SU-DHL-6 (cell line): ENCODE measurements around the gene TSKU.

Experiments
- H2AFZ ChIP-seq: fragments of 200-600 bp; sonication (generic); 2 replicates; pipeline ENCODE4 v1.6.1; 2014; ENCODE audit warnings: low read depth, mild to moderate bottlenecking, moderate library complexity, mixed read lengths, antibody characterized with exemption, low read length; ENCODE audit not compliant: severe bottlenecking
- H3F3A ChIP-seq: fragments of 200-600 bp; shearing (Covaris generic); 2 replicates; pipeline ENCODE4 v1.6.0; 2016; ENCODE audit warnings: antibody characterized with exemption, mild to moderate bottlenecking; ENCODE audit not compliant: insufficient read depth
- H3K27ac ChIP-seq: fragments of 200-600 bp; sonication (generic); 2 replicates; pipeline ENCODE4 v1.5.1; 2016; ENCODE audit warnings: low read depth, mild to moderate bottlenecking, low read length, moderate library complexity, mixed read lengths
- H3K27me3 ChIP-seq: fragments of 200-600 bp; sonication (generic), shearing (Covaris generic); 2 replicates; pipeline ENCODE4 v1.6.0; 2014; ENCODE audit warnings: mild to moderate bottlenecking, low read length
- H3K36me3 ChIP-seq: fragments of 200-600 bp; sonication (generic); 2 replicates; pipeline ENCODE4 v1.6.1; 2014; ENCODE audit warnings: mild to moderate bottlenecking, low read length, mixed read lengths
- H3K4me2 ChIP-seq: fragments of 300-600, 200-600 bp; shearing (Covaris generic), sonication (generic); 2 replicates; pipeline ENCODE4 v1.6.0; 2014; ENCODE audit warnings: low read length, low read depth, mild to moderate bottlenecking; ENCODE audit not compliant: poor library complexity, severe bottlenecking
- H3K4me3 ChIP-seq: fragments of 200-600 bp; sonication (generic); 2 replicates; pipeline ENCODE4 v1.5.1; 2014; ENCODE audit warnings: antibody characterized with exemption, low read length, mild to moderate bottlenecking, mixed read lengths; ENCODE audit not compliant: insufficient read depth, poor library complexity, severe bottlenecking
- H3K79me2 ChIP-seq: fragments of 200-600 bp; sonication (generic); 2 replicates; pipeline ENCODE4 v1.6.1; 2014; ENCODE audit warnings: mild to moderate bottlenecking, low read length, moderate library complexity; ENCODE audit not compliant: insufficient read depth
- H3K9ac ChIP-seq: fragments of 200-600 bp; sonication (generic); 2 replicates; pipeline ENCODE4 v1.7.0; 2014; ENCODE audit warnings: mild to moderate bottlenecking, low read length
- H3K9me2 ChIP-seq: fragments of 200-600 bp; sonication (generic); replicated peaks from 2 replicates; pipeline ENCODE4 v1.6.1; 2014; ENCODE audit warnings: low read length; ENCODE audit not compliant: insufficient read depth
- H3K9me3 ChIP-seq: fragments of 200-600 bp; sonication (generic); 2 replicates; pipeline ENCODE4 v1.6.1; 2014; ENCODE audit warnings: low read length, mixed read lengths; ENCODE audit not compliant: insufficient read depth
- H4K20me1 ChIP-seq: fragments of 200-600 bp; sonication (generic); 2 replicates; pipeline ENCODE4 v1.6.1; 2014; ENCODE audit warnings: low read depth, mild to moderate bottlenecking, antibody characterized with exemption, low read length, moderate library complexity, mixed read lengths
- CTCF ChIP-seq: fragments of 200-600 bp; sonication (generic); IDR thresholded peaks from one replicate; pipeline ENCODE4 v1.5.1; 2017; ENCODE audit warnings: antibody characterized with exemption, mild to moderate bottlenecking, low read length, moderate library complexity; ENCODE audit not compliant: insufficient read depth, poor library complexity, severe bottlenecking
- EZH2phosphoT487 ChIP-seq: fragments of 200-600 bp; sonication (generic), shearing (Covaris generic); conservative IDR thresholded peaks from 2 replicates; pipeline ENCODE4 v1.6.1; 2018; ENCODE audit warnings: mild to moderate bottlenecking, antibody characterized with exemption, low read length, moderate library complexity, mixed read lengths

TSKU gene

GRCh38 chr11:76735841-76736240 lies 47.3 kb upstream of the TSKU start:
- H3K27ac ChIP-seq: no peak overlapping the region
- no peak overlapping the region for H3K4me2 ChIP-seq
- H2AFZ ChIP-seq: no peak overlapping the region
- no peak overlapping the region for H3K9ac ChIP-seq
- peaks cover 3% of the 10 kb centered on the region; the same call in 1 of the 2 replicates for H3K27me3 ChIP-seq
- H3F3A ChIP-seq: no peaks in the 10 kb centered on the region
- H3K79me2 ChIP-seq: no peaks in the 10 kb centered on the region
- no peaks in the 10 kb centered on the region for H4K20me1 ChIP-seq
- no peak overlapping the region for H3K4me3 ChIP-seq
- TF ChIP-seq CTCF (no peak), EZH2phosphoT487 (no peak)
- H3K9me3 ChIP-seq: no peaks in the 10 kb centered on the region
- no peaks in the 10 kb centered on the region for H3K9me2 ChIP-seq
- no peaks in the 10 kb centered on the region for H3K36me3 ChIP-seq

- Histone ChIP-seq H3K27me3 (peaks cover 3% of the 10 kb centered on the region; the same call in 1 of the 2 replicates), H3K9ac (no peak overlapping the region), H3K4me2 (no peak overlapping the region), H3F3A (no peaks in the 10 kb centered on the region), H3K36me3 (no peaks in the 10 kb centered on the region), H3K27ac (no peak overlapping the region), H3K9me3 (no peaks in the 10 kb centered on the region), H3K9me2 (no peaks in the 10 kb centered on the region), H2AFZ (no peak overlapping the region), H3K79me2 (no peaks in the 10 kb centered on the region), H4K20me1 (no peaks in the 10 kb centered on the region), H3K4me3 (no peak overlapping the region)
- TF ChIP-seq EZH2phosphoT487: no peak
- TF ChIP-seq CTCF: no peak
Measured at GRCh38 chr11:76736266-76736665, 46.9 kb upstream of the TSKU start.

- no peaks in the 10 kb centered on the region for H3K36me3 ChIP-seq
- H3K4me2 ChIP-seq: no peak overlapping the region
- no peaks in the 10 kb centered on the region for H4K20me1 ChIP-seq
- no peaks in the 10 kb centered on the region for H3F3A ChIP-seq
- no peak overlapping the region for H3K9ac ChIP-seq
- no peak overlapping the region for H2AFZ ChIP-seq
- no peaks in the 10 kb centered on the region for H3K9me2 ChIP-seq
- H3K79me2 ChIP-seq: no peaks in the 10 kb centered on the region
- no peaks in the 10 kb centered on the region for H3K9me3 ChIP-seq
- TF ChIP-seq EZH2phosphoT487 (no peak), CTCF (no peak)
- H3K27me3 ChIP-seq: peaks cover 3% of the 10 kb centered on the region; the same call in 1 of the 2 replicates
- H3K27ac ChIP-seq: no peak overlapping the region
- H3K4me3 ChIP-seq: no peak overlapping the region
Measured at GRCh38 chr11:76736773-76737495, 46.2 kb upstream of the TSKU start.
